GM21786 (cell line): ENCODE data around the gene NLRP9.
A peak's percentile ranks its signal among the peaks of the same experiment; 100 is the strongest.

Experiments
- ATAC-seq: cut with Tn5 transposase; IDR thresholded peaks from one replicate; pipeline ENCODE4 v1.9.1; 2021; ENCODE audit not compliant: unreplicated experiment

The NLRP9 gene

GRCh38 chr19:55674841-55675660, 63.2 kb downstream of the NLRP9 start, which contains the start of gene EPN1:
Gene EPN1, plus strand, starts transcription at chr19:55675226. Its CDS starts 3,402 bp downstream, at chr19:55678628.
- peak; percentile 44 for ATAC-seq

DNA sequence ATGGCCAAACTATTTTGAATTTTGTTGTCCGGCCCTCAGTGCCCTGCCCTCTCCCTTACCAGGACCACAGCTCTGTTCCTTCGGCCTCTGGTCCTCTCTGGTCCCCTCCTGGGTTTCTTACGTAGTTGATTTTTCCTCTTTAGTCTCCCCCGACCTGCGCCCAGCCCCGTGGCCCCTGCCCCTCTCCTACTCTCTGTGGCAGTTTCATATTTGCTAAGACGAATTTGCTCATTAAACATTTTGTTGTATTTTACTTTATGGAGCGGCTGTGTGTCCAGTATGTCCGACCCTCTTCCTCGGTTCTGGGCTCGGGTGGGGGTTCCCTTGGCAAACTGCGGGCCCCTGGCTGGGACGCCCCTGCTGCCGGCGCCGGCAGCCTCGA, 63.8 kb downstream of the NLRP9 start:
- ATAC-seq: no peak

- no peak for ATAC-seq
These were observed 64.3 kb downstream of the NLRP9 start for GRCh38 chr19:55673889-55674288.

DNA sequence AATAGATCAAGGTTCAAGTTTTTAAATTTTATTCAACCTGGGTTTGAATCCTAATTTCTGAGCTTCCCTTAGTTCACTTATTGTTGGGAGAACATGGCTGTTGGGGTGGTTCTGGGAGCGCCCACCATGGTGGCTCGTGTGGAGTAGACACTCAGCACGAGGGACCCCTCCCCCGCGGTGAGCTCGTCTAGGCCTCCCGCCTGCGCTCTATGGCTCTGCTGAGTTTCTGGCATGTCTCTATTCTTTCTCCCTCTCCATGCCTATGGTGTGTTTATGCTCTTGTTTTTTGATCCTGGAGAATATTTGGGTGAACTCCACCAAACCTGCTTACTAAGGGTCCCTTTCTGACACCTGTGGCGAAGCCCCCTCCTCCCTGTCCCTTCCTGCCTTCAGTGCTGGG, 64.7 kb downstream of the NLRP9 start:
- ATAC-seq: no peak

- ATAC-seq: no peak
These were observed 65.8 kb downstream of the NLRP9 start for GRCh38 chr19:55672418-55672817.

- ATAC-seq: no peak
These were observed 67.2 kb downstream of the NLRP9 start for GRCh38 chr19:55671054-55671378.

GRCh38 chr19:55670280-55671053, 67.7 kb downstream of the NLRP9 start:
- ATAC-seq: no peak

DNA sequence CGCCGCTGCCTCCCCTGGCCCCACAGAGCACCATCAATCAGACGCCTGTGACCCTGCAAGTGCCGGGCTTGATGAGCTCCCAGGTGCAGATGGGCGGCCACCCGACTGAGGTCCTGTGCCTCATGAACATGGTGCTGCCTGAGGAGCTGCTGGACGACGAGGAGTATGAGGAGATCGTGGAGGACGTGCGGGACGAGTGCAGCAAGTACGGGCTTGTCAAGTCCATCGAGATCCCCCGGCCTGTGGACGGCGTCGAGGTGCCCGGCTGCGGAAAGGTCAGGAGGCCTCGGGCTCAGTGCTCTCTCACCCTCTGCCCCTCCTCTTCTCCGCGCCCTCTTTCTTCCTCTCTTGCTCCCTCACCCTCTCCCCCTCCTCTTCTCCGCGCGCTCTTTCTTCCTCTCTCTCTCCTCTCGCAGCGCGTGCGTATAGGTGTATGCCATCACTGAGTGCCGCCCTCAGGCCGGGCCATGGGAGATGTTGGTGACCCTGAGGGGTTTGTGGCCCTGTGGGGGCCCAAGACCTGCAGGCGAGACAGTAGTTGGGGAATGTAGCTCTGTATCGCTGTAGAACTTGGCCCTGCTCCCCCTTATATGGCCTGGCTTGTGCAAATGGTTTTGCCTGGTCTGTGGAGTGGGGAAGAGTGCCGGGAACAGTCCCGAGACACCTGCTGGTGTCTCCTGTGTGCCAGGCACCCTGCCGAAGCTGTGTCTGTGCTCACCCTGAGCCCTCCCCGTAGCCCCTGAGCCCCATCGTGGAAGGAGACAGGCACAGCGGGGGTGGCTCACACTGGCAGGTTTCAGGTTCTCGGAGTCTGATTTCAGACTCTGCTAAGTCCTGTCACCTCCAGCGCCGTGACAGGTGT, 68.6 kb downstream of the NLRP9 start:
- no peak for ATAC-seq

- ATAC-seq: no peak
These were observed 69.4 kb downstream of the NLRP9 start for GRCh38 chr19:55668603-55669348.

GRCh38 chr19:55667958-55668357, 70.2 kb downstream of the NLRP9 start:
- no peak for ATAC-seq

DNA sequence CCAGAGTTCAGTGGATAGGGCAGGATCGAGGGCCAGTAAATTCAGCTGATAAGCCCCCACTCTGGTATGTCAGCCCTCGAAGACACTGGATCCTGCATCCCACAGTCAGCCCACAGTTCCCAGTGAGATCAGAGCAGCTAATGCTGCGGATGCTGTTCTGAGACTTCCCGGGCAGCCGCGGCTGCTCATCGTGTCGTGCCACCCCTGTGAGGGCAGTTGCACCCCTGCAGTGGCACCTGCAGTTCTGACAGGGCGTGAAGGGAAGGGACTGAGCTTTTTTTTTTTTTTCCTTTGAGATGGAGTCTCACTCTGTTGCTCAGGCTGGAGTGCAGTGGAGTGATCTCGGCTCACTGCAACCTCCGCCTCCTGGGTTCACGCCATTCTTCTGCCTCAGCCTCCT, 70.7 kb downstream of the NLRP9 start:
- no peak for ATAC-seq

DNA sequence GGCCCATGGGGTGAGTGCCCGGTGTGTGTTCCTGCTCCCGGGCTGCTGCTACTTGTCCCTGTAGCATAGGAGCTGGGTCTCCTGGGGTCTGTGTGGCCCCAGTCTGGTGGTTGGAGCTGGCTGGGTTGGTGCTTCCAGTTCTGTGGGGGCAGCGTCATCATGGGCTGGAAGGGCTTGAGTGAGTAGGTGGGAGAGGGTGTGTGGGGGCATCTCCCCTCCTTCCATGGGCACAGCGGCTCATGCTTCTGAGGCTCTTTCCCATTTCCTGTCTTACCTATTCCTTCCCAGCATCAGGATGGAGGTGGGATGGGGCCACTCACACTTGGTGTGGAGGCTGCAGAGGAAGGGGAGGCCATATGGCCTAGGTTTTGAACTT, 71.2 kb downstream of the NLRP9 start:
- ATAC-seq: no peak

GRCh38 chr19:55666343-55667005, 71.7 kb downstream of the NLRP9 start:
- no peak for ATAC-seq

- ATAC-seq: no peak
These were observed 74.2 kb downstream of the NLRP9 start for GRCh38 chr19:55663846-55664536.

- ATAC-seq: no peak
These were observed 76.4 kb downstream of the NLRP9 start for GRCh38 chr19:55661826-55662225.

GRCh38 chr19:55660991-55661390, 77.2 kb downstream of the NLRP9 start:
- ATAC-seq: no peak

DNA sequence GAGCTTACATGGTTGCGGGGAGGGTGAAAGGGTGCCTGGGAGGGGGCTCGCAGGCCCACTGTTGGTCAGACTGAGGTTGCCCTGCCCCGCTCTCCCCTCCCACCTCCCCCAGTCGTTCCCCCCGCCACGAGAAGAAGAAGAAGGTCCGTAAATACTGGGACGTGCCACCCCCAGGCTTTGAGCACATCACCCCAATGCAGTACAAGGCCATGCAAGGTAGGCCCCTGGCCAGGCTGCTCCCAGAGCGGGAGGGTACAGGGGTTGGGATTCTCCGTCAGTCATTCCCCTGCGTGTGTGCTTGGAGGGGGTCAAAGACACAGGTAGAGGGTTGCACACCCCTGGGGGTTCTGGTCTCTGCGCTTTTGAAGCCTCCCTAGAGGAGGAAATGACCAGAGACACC, 77.8 kb downstream of the NLRP9 start:
- no peak for ATAC-seq

GRCh38 chr19:55659822-55660221, 78.4 kb downstream of the NLRP9 start:
- ATAC-seq: no peak

DNA sequence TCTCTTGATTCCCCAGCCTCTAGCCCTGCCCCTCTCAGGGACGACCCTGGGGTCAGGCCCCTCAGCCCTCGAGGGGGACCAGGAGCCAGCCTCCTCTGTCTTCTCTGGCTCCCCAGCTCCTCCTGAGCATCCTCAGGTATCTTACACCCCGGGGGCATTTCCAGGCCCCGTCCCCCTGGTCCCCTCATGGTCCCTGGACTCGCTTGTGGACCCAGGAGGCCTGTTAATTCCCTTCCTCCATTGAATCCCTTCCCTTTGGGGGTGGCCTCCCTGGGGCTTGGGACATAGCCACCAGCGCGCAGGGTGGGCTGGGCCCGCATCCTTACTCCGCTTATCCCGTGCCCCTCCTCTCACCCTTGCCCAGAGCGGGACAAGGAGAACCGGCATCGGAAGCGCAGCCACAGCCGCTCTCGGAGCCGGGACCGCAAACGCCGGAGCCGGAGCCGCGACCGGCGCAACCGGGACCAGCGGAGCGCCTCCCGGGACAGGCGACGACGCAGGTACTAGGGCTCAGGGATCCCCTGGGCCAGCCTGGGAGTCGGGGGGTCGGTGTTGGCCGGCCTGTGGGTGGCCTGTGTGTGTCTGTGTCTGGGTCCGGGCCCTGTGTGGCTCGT, 79.2 kb downstream of the NLRP9 start:
- no peak for ATAC-seq
